ENCODE results near the gene KRTAP10-12.
"Not testable (repeated sequence)": the region's sequence is repeated elsewhere in the genome, so short reads cannot be mapped to it uniquely, and the experiment has no call there.

KRTAP10-12 gene

GRCh38 chr21:44670642-44671432 lies 26.1 kb upstream of the KRTAP10-12 start:
- no peak for DNase-seq (ENCODE audit: low spot score)

GRCh38 chr21:44671911-44672310 lies 25.1 kb upstream of the KRTAP10-12 start:
- no peak for DNase-seq (ENCODE audit: low spot score)

GRCh38 chr21:44677881-44678280 lies 19.1 kb upstream of the KRTAP10-12 start:
- DNase-seq (ENCODE audit: low spot score), result no peak

- no peak for DNase-seq (ENCODE audit: low spot score)
Measured at GRCh38 chr21:44681152-44681551, 15.8 kb upstream of the KRTAP10-12 start.

- DNase-seq (ENCODE audit: low spot score), result no peak
Measured at GRCh38 chr21:44681861-44682579, 15.0 kb upstream of the KRTAP10-12 start, which contains the start of gene KRTAP12-1. KRTAP12-1 (minus strand) TSS chr21:44682163; CDS start chr21:44682123, 40 bp downstream.

- DNase-seq (ENCODE audit: low spot score), result no peak
Measured at GRCh38 chr21:44682580-44683151, 14.3 kb upstream of the KRTAP10-12 start.

- DNase-seq (ENCODE audit: low spot score), result no peak
Measured at GRCh38 chr21:44684077-44684476, 12.9 kb upstream of the KRTAP10-12 start.

GRCh38 chr21:44684483-44684882 lies 12.5 kb upstream of the KRTAP10-12 start:
- DNase-seq (ENCODE audit: low spot score), result no peak

GRCh38 chr21:44685050-44685449 lies 11.9 kb upstream of the KRTAP10-12 start:
- not testable (repeated sequence) for DNase-seq (ENCODE audit: low spot score)

GRCh38 chr21:44686000-44686781 lies 10.8 kb upstream of the KRTAP10-12 start:
- no peak for DNase-seq (ENCODE audit: low spot score)

GRCh38 chr21:44686843-44687561 lies 10.0 kb upstream of the KRTAP10-12 start:
- no peak for DNase-seq (ENCODE audit: low spot score)

- DNase-seq (ENCODE audit: low spot score), result no peak
Measured at GRCh38 chr21:44687671-44688070, 9.3 kb upstream of the KRTAP10-12 start.

- not testable (repeated sequence) for DNase-seq (ENCODE audit: low spot score)
Measured at GRCh38 chr21:44689740-44690139, 7.2 kb upstream of the KRTAP10-12 start.

GRCh38 chr21:44691686-44692085 lies 5.3 kb upstream of the KRTAP10-12 start:
- no peak for DNase-seq (ENCODE audit: low spot score)

GRCh38 chr21:44692798-44693512 lies 4.0 kb upstream of the KRTAP10-12 start:
- no peak for DNase-seq (ENCODE audit: low spot score)

- DNase-seq (ENCODE audit: low spot score), result no peak
Measured at GRCh38 chr21:44694776-44695175, 2.2 kb upstream of the KRTAP10-12 start.

GRCh38 chr21:44695184-44695583 lies 1.8 kb upstream of the KRTAP10-12 start:
- DNase-seq (ENCODE audit: low spot score), result no peak

- DNase-seq (ENCODE audit: low spot score), result no peak
Measured at GRCh38 chr21:44695641-44696040, 1.3 kb upstream of the KRTAP10-12 start.

- no peak for DNase-seq (ENCODE audit: low spot score)
Measured at GRCh38 chr21:44696572-44696971, 400 bp upstream of the KRTAP10-12 start.

GRCh38 chr21:44697811-44698734 lies 1.1 kb downstream of the KRTAP10-12 start:
- DNase-seq (ENCODE audit: low spot score), result no peak

Measured in hematopoietic multipotent progenitor cell treated with erythropoietin and hydrocortisone succinate and interleukin-3 and kit ligand, for 17 days (in vitro differentiated cells).